Activated B cell treated with CpG ODN at 0.5 μM for 24 hours (primary cell): ENCODE measurements around the gene STK38L. TPM values are rescaled to one million over a fixed set of nuclear protein-coding genes. Genes with fewer than 3 reads are reported as not detected.

Experiments
- ATAC-seq: fragments of 200-7000 bp; cut with Tn5 transposase; one replicate; pipeline ENCODE4 v1.10.0; 2021; ENCODE audit warnings: low read depth, mild to moderate bottlenecking, moderate library complexity
- CTCF ChIA-PET: fragments of 350-600 bp; sonication (Branson Sonifier 250); formaldehyde crosslinking; loops from one replicate; lab custom pipeline; 2021; ENCODE audit warnings: antibody characterized with exemption; lab: Charles Lee
- POLR2A ChIA-PET: fragments of 350-600 bp; sonication (Branson Sonifier 250); formaldehyde crosslinking; loops from one replicate; lab custom pipeline; 2021; ENCODE audit warnings: antibody characterized with exemption; lab: Charles Lee
- DNase-seq: peaks from one replicate; pipeline ENCODE4 v3.0.0; 2022
- H3K27ac Mint-ChIP-seq: one replicate; pipeline ENCODE4 v1.8.0; 2020; ENCODE audit warnings: mixed read lengths
- H3K27me3 Mint-ChIP-seq: one replicate; pipeline ENCODE4 v1.8.0; 2021; ENCODE audit warnings: mixed read lengths
- H3K36me3 Mint-ChIP-seq: one replicate; pipeline ENCODE4 v1.8.0; 2021; ENCODE audit warnings: low read depth, mixed read lengths
- H3K4me1 Mint-ChIP-seq: one replicate; pipeline ENCODE4 v1.8.0; 2021; ENCODE audit warnings: mixed read lengths
- H3K4me3 Mint-ChIP-seq: one replicate; pipeline ENCODE4 v1.8.0; 2020; ENCODE audit warnings: mild to moderate bottlenecking, mixed read lengths
- H3K9me3 Mint-ChIP-seq: one replicate; pipeline ENCODE4 v1.8.0; 2020; ENCODE audit warnings: mixed read lengths
- intact Hi-C: fragments of 100-400 bp; cut with micrococcal nuclease; formaldehyde crosslinking; loops from one replicate; pipeline ENCODE4 v1.15.1; 2024
- total RNA-seq: library from RNA; stranded (reverse); gene quantifications from 2 replicates; pipeline ENCODE4 v1.2.3, GENCODE V29; 2022
- TF ChIP-seq, protein P1 (sequence below): fragments of 200-600 bp; IDR thresholded peaks from one replicate; pipeline ENCODE4 v1.8.0; 2022; ENCODE audit warnings: antibody characterized with exemption, mild to moderate bottlenecking

The STK38L gene
- total RNA-seq, 1 donor from 2014 or later, result 26.3 TPM

DNA sequence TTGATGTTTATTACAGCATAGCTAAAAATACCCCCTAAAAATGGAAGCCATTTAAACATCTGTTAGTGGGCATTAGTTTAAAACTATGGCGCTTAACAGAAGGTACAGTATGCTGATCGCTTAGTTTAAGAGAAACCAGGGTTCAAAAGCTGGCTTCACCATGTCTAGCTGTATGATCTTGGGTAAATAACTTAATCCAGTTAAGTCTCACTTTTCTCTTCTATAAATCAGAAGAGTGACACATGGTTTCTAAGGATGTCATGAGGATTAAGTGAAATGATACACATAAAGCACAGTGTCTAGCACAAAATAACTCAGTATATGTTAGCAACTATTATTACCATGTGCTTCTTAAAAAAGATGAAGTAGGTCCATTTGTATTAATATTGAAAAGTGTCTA, 38.7 kb downstream of the STK38L start:
- Mint-ChIP-seq H3K36me3 (peaks cover 2% of the 10 kb centered on the region), H3K4me1 (peaks cover 19% of the 10 kb centered on the region), H3K27ac (no peak overlapping the region), H3K27me3 (no peaks in the 10 kb centered on the region), H3K9me3 (no peaks in the 10 kb centered on the region), H3K4me3 (no peak overlapping the region)
- intact Hi-C loops, result no loop called here
- ATAC-seq, result no peak
- ChIA-PET CTCF (interaction anchor here (1.0 kb wide), 1 partner anchor 11 kb away, joined by 3 read pairs; no protein-coding TSS in a partner anchor), POLR2A (no interaction called here)
- no peak for DNase-seq
- TF ChIP-seq, protein P1, sequence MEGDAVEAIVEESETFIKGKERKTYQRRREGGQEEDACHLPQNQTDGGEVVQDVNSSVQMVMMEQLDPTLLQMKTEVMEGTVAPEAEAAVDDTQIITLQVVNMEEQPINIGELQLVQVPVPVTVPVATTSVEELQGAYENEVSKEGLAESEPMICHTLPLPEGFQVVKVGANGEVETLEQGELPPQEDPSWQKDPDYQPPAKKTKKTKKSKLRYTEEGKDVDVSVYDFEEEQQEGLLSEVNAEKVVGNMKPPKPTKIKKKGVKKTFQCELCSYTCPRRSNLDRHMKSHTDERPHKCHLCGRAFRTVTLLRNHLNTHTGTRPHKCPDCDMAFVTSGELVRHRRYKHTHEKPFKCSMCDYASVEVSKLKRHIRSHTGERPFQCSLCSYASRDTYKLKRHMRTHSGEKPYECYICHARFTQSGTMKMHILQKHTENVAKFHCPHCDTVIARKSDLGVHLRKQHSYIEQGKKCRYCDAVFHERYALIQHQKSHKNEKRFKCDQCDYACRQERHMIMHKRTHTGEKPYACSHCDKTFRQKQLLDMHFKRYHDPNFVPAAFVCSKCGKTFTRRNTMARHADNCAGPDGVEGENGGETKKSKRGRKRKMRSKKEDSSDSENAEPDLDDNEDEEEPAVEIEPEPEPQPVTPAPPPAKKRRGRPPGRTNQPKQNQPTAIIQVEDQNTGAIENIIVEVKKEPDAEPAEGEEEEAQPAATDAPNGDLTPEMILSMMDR, result no peak

DNA sequence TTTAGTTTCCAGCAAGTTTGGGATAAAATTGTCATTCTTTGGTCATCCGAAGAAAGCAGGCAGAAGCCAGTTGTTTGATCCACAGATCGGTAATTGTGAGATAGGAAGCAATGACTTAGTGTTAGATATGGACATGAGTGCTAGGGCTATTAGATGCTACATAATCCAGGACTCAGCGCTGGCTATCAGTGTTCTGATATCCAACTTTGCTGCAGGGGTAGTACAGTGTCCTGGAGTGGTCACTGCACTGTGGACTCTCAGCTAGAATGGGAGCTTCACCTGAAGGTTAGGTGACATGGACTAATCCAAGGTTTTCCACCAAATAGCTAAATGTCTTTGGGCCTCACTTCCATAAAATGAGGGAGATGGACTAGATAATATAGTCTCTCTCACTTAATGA, 39.9 kb downstream of the STK38L start:
- ChIA-PET POLR2A (no interaction called here), CTCF (no interaction called here)
- peaks cover 2% of the 10 kb centered on the region for H3K36me3 Mint-ChIP-seq
- H3K27ac Mint-ChIP-seq, result no peak overlapping the region
- ATAC-seq (no peak), DNase-seq (no peak)
- H3K4me1 Mint-ChIP-seq, result peaks cover 13% of the 10 kb centered on the region
- intact Hi-C loops, result no loop called here
- H3K9me3 Mint-ChIP-seq, result no peaks in the 10 kb centered on the region
- no peak overlapping the region for H3K4me3 Mint-ChIP-seq
- no peaks in the 10 kb centered on the region for H3K27me3 Mint-ChIP-seq
- TF ChIP-seq, protein P1, result no peak

GRCh38 chr12:27284751-27285150, 40.7 kb downstream of the STK38L start:
- H3K4me3 Mint-ChIP-seq, result no peak overlapping the region
- intact Hi-C loops, result no loop called here
- ATAC-seq (no peak), DNase-seq (no peak)
- no peaks in the 10 kb centered on the region for H3K27me3 Mint-ChIP-seq
- peaks cover 20% of the 10 kb centered on the region for H3K4me1 Mint-ChIP-seq
- TF ChIP-seq, protein P1, result no peak
- ChIA-PET POLR2A (no interaction called here), CTCF (interaction anchor here (0.8 to 1.5 kb wide), 2 partner anchors 21 to 142 kb away, joined by 3 to 7 read pairs; no protein-coding TSS in a partner anchor)
- no peak overlapping the region for H3K27ac Mint-ChIP-seq
- H3K9me3 Mint-ChIP-seq, result no peaks in the 10 kb centered on the region
- peaks cover 2% of the 10 kb centered on the region for H3K36me3 Mint-ChIP-seq

DNA sequence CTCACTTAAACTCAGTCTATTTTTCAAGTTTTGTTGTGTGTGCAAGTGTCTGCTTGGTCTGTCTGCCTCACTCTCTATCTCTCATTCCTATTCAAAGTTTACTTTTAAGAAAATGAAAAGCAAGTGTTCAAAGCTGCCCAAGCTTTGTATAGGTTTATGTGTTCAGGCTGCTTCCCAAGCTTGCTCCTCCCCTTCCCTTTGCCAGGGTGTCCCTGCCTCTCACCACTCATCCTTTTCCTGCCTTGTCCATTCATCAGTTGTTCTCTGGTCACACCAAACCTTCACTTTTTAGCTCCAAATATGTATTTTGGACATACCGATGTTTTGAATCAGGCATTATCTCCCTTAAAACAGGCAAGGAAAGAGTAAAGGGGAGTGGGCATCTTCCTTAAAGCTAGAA, 41.3 kb downstream of the STK38L start:
- intact Hi-C loops, result no loop called here
- H3K9me3 Mint-ChIP-seq, result no peaks in the 10 kb centered on the region
- ATAC-seq (no peak), DNase-seq (no peak)
- ChIA-PET CTCF (interaction anchor here (0.8 to 1.5 kb wide), 2 partner anchors 21 to 143 kb away, joined by 3 to 7 read pairs; no protein-coding TSS in a partner anchor), POLR2A (no interaction called here)
- no peak overlapping the region for H3K4me3 Mint-ChIP-seq
- TF ChIP-seq, protein P1, result no peak
- no peaks in the 10 kb centered on the region for H3K27me3 Mint-ChIP-seq
- H3K4me1 Mint-ChIP-seq, result peaks cover 23% of the 10 kb centered on the region
- no peak overlapping the region for H3K27ac Mint-ChIP-seq
- peaks cover 2% of the 10 kb centered on the region for H3K36me3 Mint-ChIP-seq

DNA sequence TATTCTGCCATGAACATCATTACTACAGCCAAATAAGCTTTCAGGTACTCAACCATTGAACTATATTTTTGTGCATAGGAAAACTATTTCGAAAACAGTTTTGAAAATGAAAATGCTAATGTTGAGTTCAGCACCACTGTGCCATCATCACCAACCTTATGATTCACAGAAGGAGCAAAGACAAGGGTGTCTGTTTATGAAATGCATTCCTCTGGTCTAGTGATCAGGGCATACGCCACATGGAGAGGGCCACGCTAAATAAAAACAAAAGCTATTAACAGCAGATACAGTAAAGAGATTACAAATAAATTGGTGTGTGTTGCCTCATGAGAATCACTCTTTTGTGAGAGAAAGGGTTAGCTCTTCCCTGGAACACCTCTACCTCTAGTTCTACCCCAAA, 45.3 kb downstream of the STK38L start:
- no peak overlapping the region for H3K27ac Mint-ChIP-seq
- TF ChIP-seq, protein P1, result no peak
- no peak for DNase-seq
- H3K4me1 Mint-ChIP-seq, result peaks cover 28% of the 10 kb centered on the region
- ChIA-PET CTCF (no interaction called here), POLR2A (no interaction called here)
- no peak for ATAC-seq
- intact Hi-C loops, result no loop called here
- no peak overlapping the region for H3K4me3 Mint-ChIP-seq
- H3K36me3 Mint-ChIP-seq, result peaks cover 1% of the 10 kb centered on the region
- H3K9me3 Mint-ChIP-seq, result no peaks in the 10 kb centered on the region
- no peaks in the 10 kb centered on the region for H3K27me3 Mint-ChIP-seq
